Measurements from ENCODE around the gene KMT2E. TPM values are rescaled to one million over a fixed set of nuclear protein-coding genes. Genes with fewer than 3 reads are reported as not detected.
A peak's percentile ranks its signal among the peaks of the same experiment; 100 is the strongest.
"Not testable (repeated sequence)": the region's sequence is repeated elsewhere in the genome, so short reads cannot be mapped to it uniquely, and the experiment has no call there.

The KMT2E gene
- total RNA-seq, 1 donor from 2014 or later, result 109 TPM

DNA sequence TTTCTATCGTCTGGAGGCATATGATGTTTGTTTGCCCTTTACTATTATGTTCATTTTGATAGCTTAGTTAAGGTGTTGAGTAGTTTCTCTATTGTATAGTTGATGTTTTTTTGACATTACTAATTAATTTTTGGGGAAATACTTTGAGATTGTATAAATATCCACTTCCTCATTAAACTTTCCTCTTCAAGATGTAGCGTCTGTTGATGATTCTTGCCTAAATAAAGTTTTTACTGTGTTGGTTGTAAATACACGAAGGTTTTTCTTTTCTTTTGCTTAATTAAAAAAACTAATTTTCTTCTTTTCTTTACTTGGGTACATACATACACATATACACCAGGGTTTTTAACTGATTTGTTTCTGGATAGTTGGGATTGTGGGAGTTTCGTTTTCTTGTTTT lies 8.5 kb downstream of the KMT2E start:
- Mint-ChIP-seq H3K4me1 (peaks cover 45% of the 10 kb centered on the region), H3K9me3 (no peaks in the 10 kb centered on the region), H3K27me3 (ENCODE audit: low read depth) (no peaks in the 10 kb centered on the region), H3K4me3 (no peak overlapping the region), H3K36me3 (no peaks in the 10 kb centered on the region), H3K27ac (peak overlapping the region; percentile 34)
- no peak for DNase-seq (ENCODE audit: low spot score in 2 of 2, unreplicated experiment in 2 of 2)
- TF ChIP-seq, protein P1, sequence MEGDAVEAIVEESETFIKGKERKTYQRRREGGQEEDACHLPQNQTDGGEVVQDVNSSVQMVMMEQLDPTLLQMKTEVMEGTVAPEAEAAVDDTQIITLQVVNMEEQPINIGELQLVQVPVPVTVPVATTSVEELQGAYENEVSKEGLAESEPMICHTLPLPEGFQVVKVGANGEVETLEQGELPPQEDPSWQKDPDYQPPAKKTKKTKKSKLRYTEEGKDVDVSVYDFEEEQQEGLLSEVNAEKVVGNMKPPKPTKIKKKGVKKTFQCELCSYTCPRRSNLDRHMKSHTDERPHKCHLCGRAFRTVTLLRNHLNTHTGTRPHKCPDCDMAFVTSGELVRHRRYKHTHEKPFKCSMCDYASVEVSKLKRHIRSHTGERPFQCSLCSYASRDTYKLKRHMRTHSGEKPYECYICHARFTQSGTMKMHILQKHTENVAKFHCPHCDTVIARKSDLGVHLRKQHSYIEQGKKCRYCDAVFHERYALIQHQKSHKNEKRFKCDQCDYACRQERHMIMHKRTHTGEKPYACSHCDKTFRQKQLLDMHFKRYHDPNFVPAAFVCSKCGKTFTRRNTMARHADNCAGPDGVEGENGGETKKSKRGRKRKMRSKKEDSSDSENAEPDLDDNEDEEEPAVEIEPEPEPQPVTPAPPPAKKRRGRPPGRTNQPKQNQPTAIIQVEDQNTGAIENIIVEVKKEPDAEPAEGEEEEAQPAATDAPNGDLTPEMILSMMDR (IDR thresholded peaks at IDR 0.05; ENCODE audit: unreplicated experiment), result no peak

DNA sequence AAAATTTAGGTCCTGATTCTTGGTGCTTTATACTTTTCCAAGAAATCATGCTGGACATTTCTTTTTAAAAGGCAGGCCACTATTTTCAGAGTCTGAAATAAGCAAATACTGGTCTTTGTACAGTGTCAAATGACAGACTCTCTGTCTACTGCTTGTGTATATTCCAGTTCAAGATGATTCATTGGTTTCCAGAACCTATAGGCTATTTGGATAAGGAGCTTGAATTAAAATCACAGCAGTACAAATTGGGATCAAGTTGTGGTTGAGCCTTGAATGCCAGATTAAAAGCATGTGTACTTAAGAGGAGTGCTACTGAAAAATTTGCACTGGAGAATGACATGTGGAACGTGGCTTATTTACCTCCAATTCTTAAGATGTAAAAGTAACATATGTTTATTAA lies 10.7 kb downstream of the KMT2E start:
- H3K27ac Mint-ChIP-seq, result no peak overlapping the region

DNA sequence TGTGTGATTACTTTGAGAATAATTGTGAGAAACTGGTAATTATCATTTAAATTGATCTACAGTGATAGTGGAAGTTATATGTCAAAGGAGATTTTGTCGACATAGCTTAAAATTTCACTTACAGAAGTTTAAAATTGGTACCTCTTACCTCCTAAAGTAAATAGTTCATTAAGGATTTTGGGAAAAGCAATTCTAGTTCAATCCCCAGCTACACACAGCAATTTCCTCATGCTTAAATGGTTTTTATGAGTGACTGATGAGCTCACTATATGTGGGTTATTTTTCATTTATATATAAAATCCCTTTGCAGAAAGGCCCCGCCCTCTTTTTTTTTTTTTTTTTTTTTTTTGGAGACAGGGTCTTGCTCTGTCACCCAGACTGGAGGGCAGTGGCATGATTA lies 12.7 kb downstream of the KMT2E start:
- no peaks in the 10 kb centered on the region for H3K36me3 Mint-ChIP-seq
- H3K27ac Mint-ChIP-seq, result no peak overlapping the region
- H3K27me3 Mint-ChIP-seq (ENCODE audit: low read depth), result no peaks in the 10 kb centered on the region
- H3K9me3 Mint-ChIP-seq, result no peaks in the 10 kb centered on the region
- peaks cover 29% of the 10 kb centered on the region for H3K4me1 Mint-ChIP-seq
- TF ChIP-seq, protein P1 (IDR thresholded peaks at IDR 0.05; ENCODE audit: unreplicated experiment), result no peak
- DNase-seq (ENCODE audit: low spot score in 2 of 2, unreplicated experiment in 2 of 2), result no peak
- H3K4me3 Mint-ChIP-seq, result no peak overlapping the region

More for the DNA sequence above, 10.7 kb downstream of the KMT2E start:
- Mint-ChIP-seq H3K27me3 (ENCODE audit: low read depth) (no peaks in the 10 kb centered on the region), H3K9me3 (no peaks in the 10 kb centered on the region), H3K4me1 (peaks cover 39% of the 10 kb centered on the region), H3K4me3 (no peak overlapping the region), H3K36me3 (no peaks in the 10 kb centered on the region)
- DNase-seq (ENCODE audit: low spot score in 2 of 2, unreplicated experiment in 2 of 2), result no peak
- TF ChIP-seq, protein P1 (IDR thresholded peaks at IDR 0.05; ENCODE audit: unreplicated experiment), result no peak

DNA sequence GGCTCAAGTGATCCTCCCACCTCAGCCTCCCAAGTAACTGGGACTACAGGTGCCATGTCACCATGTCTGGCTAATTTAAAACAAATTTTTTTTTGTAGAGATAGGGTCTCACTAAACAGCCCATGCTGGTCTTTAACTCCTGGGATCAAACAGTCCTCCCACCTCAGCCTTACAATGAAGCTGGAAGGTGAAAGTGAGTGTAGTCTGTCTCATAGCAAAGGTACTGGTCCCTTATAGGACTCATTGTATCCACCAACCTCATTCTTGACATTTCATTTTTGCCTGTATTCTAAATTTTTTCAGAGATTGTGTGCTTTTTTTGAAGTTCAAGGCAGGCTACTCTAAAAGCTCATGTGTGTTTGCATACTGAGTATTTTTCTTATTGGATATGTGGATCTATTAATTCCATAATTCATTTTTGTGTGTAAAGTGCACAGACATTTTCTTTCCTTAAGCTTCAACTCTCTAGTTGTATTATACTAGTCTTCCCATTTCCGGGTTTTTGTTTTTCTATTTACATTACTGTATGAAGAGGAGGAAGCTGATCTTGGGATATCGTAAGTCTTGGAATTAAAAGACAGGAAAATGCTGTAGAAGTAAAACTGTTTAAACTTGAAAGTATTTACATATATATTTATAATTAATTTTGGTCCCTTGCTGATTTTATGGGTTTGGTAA lies 13.3 kb downstream of the KMT2E start:
- Mint-ChIP-seq H3K27me3 (ENCODE audit: low read depth) (no peaks in the 10 kb centered on the region), H3K4me1 (peaks cover 24% of the 10 kb centered on the region), H3K4me3 (no peak overlapping the region), H3K9me3 (no peaks in the 10 kb centered on the region), H3K27ac (no peak overlapping the region), H3K36me3 (no peaks in the 10 kb centered on the region)
- TF ChIP-seq, protein P1 (IDR thresholded peaks at IDR 0.05; ENCODE audit: unreplicated experiment), result no peak
- no peak for DNase-seq (ENCODE audit: low spot score in 2 of 2, unreplicated experiment in 2 of 2)

DNA sequence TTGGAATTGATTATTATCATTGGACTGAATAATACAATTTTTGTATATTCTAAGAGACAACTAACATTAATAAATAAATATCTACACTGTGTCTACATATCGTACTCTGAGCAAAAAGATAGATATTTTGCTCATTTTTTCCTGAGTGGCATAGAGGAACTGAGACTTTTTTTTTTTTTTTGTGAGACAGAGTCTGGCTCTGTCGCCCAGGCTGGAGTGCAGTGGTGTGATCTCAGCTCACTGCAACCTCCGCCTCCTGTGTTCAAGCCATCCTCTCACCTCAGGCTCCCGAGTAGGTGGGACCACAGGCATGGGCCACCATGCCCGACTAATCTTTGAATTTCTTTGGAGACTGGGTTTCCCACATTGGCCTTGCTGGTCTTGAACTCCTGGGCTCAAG lies 14.0 kb downstream of the KMT2E start:
- no peaks in the 10 kb centered on the region for H3K9me3 Mint-ChIP-seq
- no peaks in the 10 kb centered on the region for H3K36me3 Mint-ChIP-seq
- no peak overlapping the region for H3K4me3 Mint-ChIP-seq
- TF ChIP-seq, protein P1 (IDR thresholded peaks at IDR 0.05; ENCODE audit: unreplicated experiment), result no peak
- no peak for DNase-seq (ENCODE audit: low spot score in 2 of 2, unreplicated experiment in 2 of 2)
- no peaks in the 10 kb centered on the region for H3K27me3 Mint-ChIP-seq (ENCODE audit: low read depth)
- H3K27ac Mint-ChIP-seq, result no peak overlapping the region
- peaks cover 21% of the 10 kb centered on the region for H3K4me1 Mint-ChIP-seq

DNA sequence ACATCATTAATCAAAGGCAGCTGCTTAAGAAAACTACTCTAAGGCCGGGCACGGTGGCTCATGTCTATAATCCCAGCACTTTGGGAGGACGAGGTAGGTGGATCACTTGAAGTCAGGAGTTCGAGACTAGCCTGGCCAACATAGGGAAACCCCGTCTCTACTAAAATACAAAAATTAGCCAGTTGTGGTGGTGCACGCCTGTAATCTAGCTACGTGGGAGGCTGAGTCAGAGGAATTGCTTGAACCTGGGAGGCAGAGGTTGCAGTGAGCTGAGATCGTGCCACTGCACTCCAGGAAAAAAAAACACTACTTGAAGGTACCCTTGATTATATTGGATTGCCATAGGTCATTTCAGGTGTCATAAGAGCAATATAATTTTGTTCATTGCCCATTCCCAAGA lies 14.9 kb downstream of the KMT2E start:
- H3K36me3 Mint-ChIP-seq; H3K4me3 Mint-ChIP-seq; DNase-seq (ENCODE audit: low spot score in 2 of 2, unreplicated experiment in 2 of 2); H3K27me3 Mint-ChIP-seq (ENCODE audit: low read depth); H3K27ac Mint-ChIP-seq; H3K9me3 Mint-ChIP-seq: not testable (repeated sequence)
- H3K4me1 Mint-ChIP-seq, result peaks cover 21% of the 10 kb centered on the region
